ENCODE data around the gene TMC5. TPM values are rescaled to one million over a fixed set of nuclear protein-coding genes. Genes with fewer than 3 reads are reported as not detected.

The TMC5 gene
- total RNA-seq, 1 donor from 2014 or later, result 0.26 TPM

- Mint-ChIP-seq H3K9me3 (no peaks in the 10 kb centered on the region), H3K36me3 (ENCODE audit: low read depth) (no peaks in the 10 kb centered on the region), H3K4me3 (no peak overlapping the region), H3K27me3 (ENCODE audit: insufficient read depth) (peaks cover 5% of the 10 kb centered on the region), H3K27ac (no peak overlapping the region), H3K4me1 (ENCODE audit: low read depth) (no peaks in the 10 kb centered on the region)
- no peak for DNase-seq (ENCODE audit: low spot score)
- intact Hi-C loops (cut with micrococcal nuclease), result no loop called here
These were observed 64.6 kb downstream of the TMC5 start for GRCh38 chr16:19482291-19482690.

- Mint-ChIP-seq H3K4me3 (no peak overlapping the region), H3K9me3 (no peaks in the 10 kb centered on the region), H3K36me3 (ENCODE audit: low read depth) (no peaks in the 10 kb centered on the region), H3K27ac (no peak overlapping the region), H3K27me3 (ENCODE audit: insufficient read depth) (peaks cover 3% of the 10 kb centered on the region), H3K4me1 (ENCODE audit: low read depth) (no peaks in the 10 kb centered on the region)
- intact Hi-C loops (cut with micrococcal nuclease), result no loop called here
- DNase-seq (ENCODE audit: low spot score), result no peak
These were observed 66.4 kb downstream of the TMC5 start for GRCh38 chr16:19484096-19484495.

GRCh38 chr16:19485611-19486010 is 67.9 kb downstream of the TMC5 start:
- Mint-ChIP-seq H3K4me3 (no peak overlapping the region), H3K4me1 (ENCODE audit: low read depth) (no peaks in the 10 kb centered on the region), H3K9me3 (no peaks in the 10 kb centered on the region), H3K27me3 (ENCODE audit: insufficient read depth) (no peaks in the 10 kb centered on the region), H3K27ac (no peak overlapping the region), H3K36me3 (ENCODE audit: low read depth) (no peaks in the 10 kb centered on the region)
- intact Hi-C loops (cut with micrococcal nuclease), result no loop called here
- DNase-seq (ENCODE audit: low spot score), result no peak

GRCh38 chr16:19486051-19486450 is 68.4 kb downstream of the TMC5 start:
- H3K36me3 Mint-ChIP-seq (ENCODE audit: low read depth), result no peaks in the 10 kb centered on the region
- intact Hi-C loops (cut with micrococcal nuclease), result no loop called here
- no peak for DNase-seq (ENCODE audit: low spot score)

GRCh38 chr16:19486750-19487325 is 69.2 kb downstream of the TMC5 start:
- H3K27ac Mint-ChIP-seq, result no peak overlapping the region
- no peaks in the 10 kb centered on the region for H3K27me3 Mint-ChIP-seq (ENCODE audit: insufficient read depth)
- H3K36me3 Mint-ChIP-seq (ENCODE audit: low read depth), result no peaks in the 10 kb centered on the region
- no peak for DNase-seq (ENCODE audit: low spot score)
- H3K9me3 Mint-ChIP-seq, result no peaks in the 10 kb centered on the region
- intact Hi-C loops (cut with micrococcal nuclease), result no loop called here
- H3K4me1 Mint-ChIP-seq (ENCODE audit: low read depth), result no peaks in the 10 kb centered on the region
- no peak overlapping the region for H3K4me3 Mint-ChIP-seq

More at GRCh38 chr16:19486051-19486450, 68.4 kb downstream of the TMC5 start:
- no peak overlapping the region for H3K27ac Mint-ChIP-seq
- H3K9me3 Mint-ChIP-seq, result no peaks in the 10 kb centered on the region
- H3K27me3 Mint-ChIP-seq (ENCODE audit: insufficient read depth), result no peaks in the 10 kb centered on the region
- H3K4me3 Mint-ChIP-seq, result no peak overlapping the region
- H3K4me1 Mint-ChIP-seq (ENCODE audit: low read depth), result no peaks in the 10 kb centered on the region

- H3K36me3 Mint-ChIP-seq (ENCODE audit: low read depth), result no peaks in the 10 kb centered on the region
- no peaks in the 10 kb centered on the region for H3K27me3 Mint-ChIP-seq (ENCODE audit: insufficient read depth)
- no peak overlapping the region for H3K4me3 Mint-ChIP-seq
These were observed 70.5 kb downstream of the TMC5 start for GRCh38 chr16:19488213-19488640.

GRCh38 chr16:19490619-19491018 is 72.9 kb downstream of the TMC5 start:
- Mint-ChIP-seq H3K4me1 (ENCODE audit: low read depth) (peaks cover 11% of the 10 kb centered on the region), H3K9me3 (no peaks in the 10 kb centered on the region), H3K27me3 (ENCODE audit: insufficient read depth) (no peaks in the 10 kb centered on the region), H3K4me3 (no peak overlapping the region), H3K36me3 (ENCODE audit: low read depth) (no peaks in the 10 kb centered on the region), H3K27ac (no peak overlapping the region)
- DNase-seq (ENCODE audit: low spot score), result no peak
- intact Hi-C loops (cut with micrococcal nuclease), result no loop called here

More at GRCh38 chr16:19488213-19488640, 70.5 kb downstream of the TMC5 start:
- H3K27ac Mint-ChIP-seq, result no peak overlapping the region
- intact Hi-C loops (cut with micrococcal nuclease), result no loop called here
- no peak for DNase-seq (ENCODE audit: low spot score)
- H3K9me3 Mint-ChIP-seq, result no peaks in the 10 kb centered on the region
- no peaks in the 10 kb centered on the region for H3K4me1 Mint-ChIP-seq (ENCODE audit: low read depth)

- intact Hi-C loops (cut with micrococcal nuclease), result no loop called here
- DNase-seq (ENCODE audit: low spot score), result no peak
- H3K36me3 Mint-ChIP-seq (ENCODE audit: low read depth), result peaks cover 19% of the 10 kb centered on the region
- H3K4me1 Mint-ChIP-seq (ENCODE audit: low read depth), result peaks cover 11% of the 10 kb centered on the region
- H3K27ac Mint-ChIP-seq, result no peak overlapping the region
- no peaks in the 10 kb centered on the region for H3K9me3 Mint-ChIP-seq
- H3K4me3 Mint-ChIP-seq, result no peak overlapping the region
- H3K27me3 Mint-ChIP-seq (ENCODE audit: insufficient read depth), result no peaks in the 10 kb centered on the region
These were observed 79.5 kb downstream of the TMC5 start for GRCh38 chr16:19497176-19497575.

- Mint-ChIP-seq H3K4me3 (no peak overlapping the region), H3K27me3 (ENCODE audit: insufficient read depth) (no peaks in the 10 kb centered on the region), H3K36me3 (ENCODE audit: low read depth) (peaks cover 26% of the 10 kb centered on the region), H3K4me1 (ENCODE audit: low read depth) (peaks cover 3% of the 10 kb centered on the region), H3K9me3 (no peaks in the 10 kb centered on the region), H3K27ac (no peak overlapping the region)
- no peak for DNase-seq (ENCODE audit: low spot score)
- intact Hi-C loops (cut with micrococcal nuclease), result no loop called here
These were observed 81.3 kb downstream of the TMC5 start for GRCh38 chr16:19499006-19499405.

- intact Hi-C loops (cut with micrococcal nuclease), result no loop called here
- Mint-ChIP-seq H3K4me3 (no peak overlapping the region), H3K36me3 (ENCODE audit: low read depth) (peaks cover 28% of the 10 kb centered on the region), H3K9me3 (no peaks in the 10 kb centered on the region), H3K27me3 (ENCODE audit: insufficient read depth) (no peaks in the 10 kb centered on the region), H3K27ac (no peak overlapping the region), H3K4me1 (ENCODE audit: low read depth) (no peaks in the 10 kb centered on the region)
- DNase-seq (ENCODE audit: low spot score), result no peak
These were observed 81.8 kb downstream of the TMC5 start for GRCh38 chr16:19499481-19499880.

GRCh38 chr16:19502395-19503131 is 84.9 kb downstream of the TMC5 start:
- no peaks in the 10 kb centered on the region for H3K27me3 Mint-ChIP-seq (ENCODE audit: insufficient read depth)
- H3K4me1 Mint-ChIP-seq (ENCODE audit: low read depth), result no peaks in the 10 kb centered on the region
- no peak overlapping the region for H3K4me3 Mint-ChIP-seq
- H3K36me3 Mint-ChIP-seq (ENCODE audit: low read depth), result peaks cover 36% of the 10 kb centered on the region
- no peaks in the 10 kb centered on the region for H3K9me3 Mint-ChIP-seq
- no peak overlapping the region for H3K27ac Mint-ChIP-seq
- peak; percentile 37 for DNase-seq (ENCODE audit: low spot score)
- intact Hi-C loops (cut with micrococcal nuclease), result loop anchor here (1.0 kb wide), 4 partner anchors 113 to 416 kb away; no protein-coding TSS in a partner anchor

GRCh38 chr16:19503461-19504075 is 85.9 kb downstream of the TMC5 start:
- intact Hi-C loops (cut with micrococcal nuclease), result no loop called here
- Mint-ChIP-seq H3K9me3 (no peaks in the 10 kb centered on the region), H3K4me3 (no peak overlapping the region), H3K27me3 (ENCODE audit: insufficient read depth) (no peaks in the 10 kb centered on the region), H3K4me1 (ENCODE audit: low read depth) (no peaks in the 10 kb centered on the region), H3K36me3 (ENCODE audit: low read depth) (peaks cover 35% of the 10 kb centered on the region), H3K27ac (no peak overlapping the region)
- DNase-seq (ENCODE audit: low spot score), result no peak

- Mint-ChIP-seq H3K27ac (no peak overlapping the region), H3K27me3 (ENCODE audit: insufficient read depth) (no peaks in the 10 kb centered on the region), H3K4me3 (no peak overlapping the region), H3K9me3 (no peaks in the 10 kb centered on the region), H3K36me3 (ENCODE audit: low read depth) (peaks cover 27% of the 10 kb centered on the region), H3K4me1 (ENCODE audit: low read depth) (no peaks in the 10 kb centered on the region)
- no peak for DNase-seq (ENCODE audit: low spot score)
- intact Hi-C loops (cut with micrococcal nuclease), result no loop called here
These were observed 88.1 kb downstream of the TMC5 start for GRCh38 chr16:19505600-19506303.
